KMS-11 (cell line): ENCODE data around the gene LRWD1.
"Not testable (repeated sequence)": the region's sequence is repeated elsewhere in the genome, so short reads cannot be mapped to it uniquely, and the experiment has no call there.

Experiments used
- H2AFZ ChIP-seq: fragments of 200-600 bp; sonication (generic); 2 replicates; pipeline ENCODE4 v1.6.1; 2016; ENCODE audit warnings: antibody characterized with exemption, mixed run types, low read depth
- H3K27ac ChIP-seq: fragments of 200-600 bp; sonication (generic); 2 replicates; pipeline ENCODE4 v1.6.1; 2016; ENCODE audit warnings: mild to moderate bottlenecking, mixed run types
- H3K27me3 ChIP-seq: fragments of 200-600 bp; sonication (generic); 2 replicates; pipeline ENCODE4 v1.6.1; 2017; ENCODE audit warnings: mild to moderate bottlenecking, low read depth, mixed run types, moderate library complexity; ENCODE audit not compliant: insufficient read depth
- H3K36me3 ChIP-seq: fragments of 200-600 bp; sonication (generic); 2 replicates; pipeline ENCODE4 v1.6.1; 2017; ENCODE audit warnings: mild to moderate bottlenecking, mixed run types; ENCODE audit not compliant: insufficient read depth
- H3K4me1 ChIP-seq: fragments of 200-600 bp; sonication (generic); 2 replicates; pipeline ENCODE4 v1.6.1; 2016; ENCODE audit warnings: mild to moderate bottlenecking, low read depth, mixed run types; ENCODE audit not compliant: poor library complexity, severe bottlenecking
- H3K4me2 ChIP-seq: fragments of 200-600 bp; sonication (generic); 2 replicates; pipeline ENCODE4 v1.7.0; 2016; ENCODE audit warnings: mild to moderate bottlenecking, mixed run types
- H3K4me3 ChIP-seq: fragments of 200-600 bp; sonication (generic); IDR thresholded peaks from 2 replicates; pipeline ENCODE4 v1.6.1; 2017; ENCODE audit warnings: low read depth, low read length, mixed read lengths; ENCODE audit not compliant: insufficient read depth
- H3K79me2 ChIP-seq: fragments of 200-600 bp; sonication (generic); 2 replicates; pipeline ENCODE4 v1.6.1; 2016; ENCODE audit warnings: low read depth, mixed run types; ENCODE audit not compliant: insufficient read depth
- H3K9ac ChIP-seq: fragments of 200-600 bp; sonication (generic); 2 replicates; pipeline ENCODE4 v1.6.1; 2016; ENCODE audit warnings: mild to moderate bottlenecking, mixed run types
- H4K20me1 ChIP-seq: fragments of 200-600 bp; sonication (generic); 2 replicates; pipeline ENCODE4 v1.6.1; 2016; ENCODE audit warnings: mild to moderate bottlenecking, mixed run types; ENCODE audit not compliant: insufficient read depth

LRWD1 gene

GRCh38 chr7:102494473-102495149 is 29.8 kb downstream of the LRWD1 start:
- not testable (repeated sequence) for H3K9ac ChIP-seq, H3K4me1 ChIP-seq, H3K4me2 ChIP-seq, H3K4me3 ChIP-seq, H3K27ac ChIP-seq, H3K36me3 ChIP-seq, H3K79me2 ChIP-seq, H4K20me1 ChIP-seq, H3K27me3 ChIP-seq, H2AFZ ChIP-seq

- not testable (repeated sequence) for H4K20me1 ChIP-seq, H3K79me2 ChIP-seq, H3K4me2 ChIP-seq
Observed at GRCh38 chr7:102496861-102497260, 32.1 kb downstream of the LRWD1 start.

GRCh38 chr7:102497308-102497707 is 32.5 kb downstream of the LRWD1 start:
- H3K79me2 ChIP-seq, H2AFZ ChIP-seq, H3K4me1 ChIP-seq, H3K27ac ChIP-seq, H3K4me3 ChIP-seq, H3K9ac ChIP-seq, H3K36me3 ChIP-seq, H3K27me3 ChIP-seq, H3K4me2 ChIP-seq, H4K20me1 ChIP-seq: not testable (repeated sequence)

More at GRCh38 chr7:102496861-102497260, 32.1 kb downstream of the LRWD1 start:
- H3K9ac ChIP-seq, H3K4me1 ChIP-seq, H3K36me3 ChIP-seq, H3K4me3 ChIP-seq, H3K27ac ChIP-seq, H2AFZ ChIP-seq, H3K27me3 ChIP-seq: not testable (repeated sequence)

- not testable (repeated sequence) for H3K4me3 ChIP-seq, H3K4me1 ChIP-seq, H3K36me3 ChIP-seq, H3K27ac ChIP-seq, H4K20me1 ChIP-seq, H3K9ac ChIP-seq, H2AFZ ChIP-seq, H3K79me2 ChIP-seq, H3K27me3 ChIP-seq, H3K4me2 ChIP-seq
Observed at GRCh38 chr7:102498321-102498720, 33.5 kb downstream of the LRWD1 start.

GRCh38 chr7:102503141-102503540 is 38.4 kb downstream of the LRWD1 start:
- H3K79me2 ChIP-seq, H3K4me2 ChIP-seq, H3K4me3 ChIP-seq, H2AFZ ChIP-seq, H3K4me1 ChIP-seq, H3K27ac ChIP-seq, H3K27me3 ChIP-seq, H3K36me3 ChIP-seq, H3K9ac ChIP-seq, H4K20me1 ChIP-seq: not testable (repeated sequence)

GRCh38 chr7:102505298-102506185 is 40.8 kb downstream of the LRWD1 start:
- not testable (repeated sequence) for H3K4me1 ChIP-seq, H3K27me3 ChIP-seq, H4K20me1 ChIP-seq, H2AFZ ChIP-seq, H3K4me3 ChIP-seq, H3K36me3 ChIP-seq, H3K9ac ChIP-seq, H3K79me2 ChIP-seq, H3K4me2 ChIP-seq, H3K27ac ChIP-seq

- H3K9ac ChIP-seq, H3K36me3 ChIP-seq, H3K4me2 ChIP-seq, H3K4me1 ChIP-seq, H3K27ac ChIP-seq, H3K79me2 ChIP-seq, H2AFZ ChIP-seq, H4K20me1 ChIP-seq, H3K27me3 ChIP-seq, H3K4me3 ChIP-seq: not testable (repeated sequence)
Observed at GRCh38 chr7:102507410-102508088, 42.8 kb downstream of the LRWD1 start.

- not testable (repeated sequence) for H3K9ac ChIP-seq, H3K4me2 ChIP-seq, H3K36me3 ChIP-seq, H3K4me3 ChIP-seq, H2AFZ ChIP-seq, H4K20me1 ChIP-seq, H3K4me1 ChIP-seq, H3K79me2 ChIP-seq, H3K27me3 ChIP-seq, H3K27ac ChIP-seq
Observed at GRCh38 chr7:102510575-102510974, 45.8 kb downstream of the LRWD1 start.

DNA sequence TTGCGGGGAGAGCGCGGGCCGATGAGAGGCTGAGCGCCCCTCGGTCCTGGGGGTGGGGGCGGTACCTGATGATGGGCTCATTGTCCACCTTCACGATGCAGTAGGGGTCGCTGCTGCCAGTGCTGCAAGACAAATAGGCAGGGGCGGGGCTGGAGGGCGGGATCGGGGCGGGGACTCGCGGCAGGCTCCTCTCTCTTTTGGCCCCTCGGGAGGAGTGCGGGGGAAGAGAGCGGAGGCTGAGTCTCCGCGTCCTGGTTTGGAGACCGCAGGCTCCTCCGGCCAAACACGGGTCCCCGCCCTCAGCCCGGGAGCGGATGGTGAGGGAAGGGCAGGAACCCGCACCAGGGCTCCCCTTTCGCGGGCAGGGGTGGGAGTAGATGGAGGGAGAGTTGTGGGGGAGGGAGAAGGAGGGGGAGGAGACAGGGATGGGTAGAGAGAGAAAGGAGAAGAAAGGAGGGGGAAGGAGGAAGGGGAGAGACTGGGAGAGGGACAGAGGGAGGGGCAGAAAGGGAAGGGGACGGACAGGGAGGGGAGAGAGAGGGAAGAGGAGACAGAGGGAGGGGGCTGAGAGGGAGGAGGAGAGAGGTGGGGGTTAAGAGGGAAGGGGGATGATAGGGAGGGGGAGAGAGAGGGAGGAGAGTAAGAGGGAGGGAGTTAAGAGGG is 47.2 kb downstream of the LRWD1 start:
- not testable (repeated sequence) for H3K27me3 ChIP-seq, H3K27ac ChIP-seq, H3K79me2 ChIP-seq, H3K4me1 ChIP-seq, H2AFZ ChIP-seq, H3K36me3 ChIP-seq, H3K4me3 ChIP-seq, H4K20me1 ChIP-seq, H3K9ac ChIP-seq, H3K4me2 ChIP-seq
